HG03039 (cell line): Measurements from ENCODE around the gene DEAF1.

Source experiments
- ATAC-seq: cut with Tn5 transposase; IDR thresholded peaks from one replicate; pipeline ENCODE4 v1.9.1; 2021; ENCODE audit warnings: mild to moderate bottlenecking, moderate library complexity; ENCODE audit not compliant: unreplicated experiment

DEAF1 gene

DNA sequence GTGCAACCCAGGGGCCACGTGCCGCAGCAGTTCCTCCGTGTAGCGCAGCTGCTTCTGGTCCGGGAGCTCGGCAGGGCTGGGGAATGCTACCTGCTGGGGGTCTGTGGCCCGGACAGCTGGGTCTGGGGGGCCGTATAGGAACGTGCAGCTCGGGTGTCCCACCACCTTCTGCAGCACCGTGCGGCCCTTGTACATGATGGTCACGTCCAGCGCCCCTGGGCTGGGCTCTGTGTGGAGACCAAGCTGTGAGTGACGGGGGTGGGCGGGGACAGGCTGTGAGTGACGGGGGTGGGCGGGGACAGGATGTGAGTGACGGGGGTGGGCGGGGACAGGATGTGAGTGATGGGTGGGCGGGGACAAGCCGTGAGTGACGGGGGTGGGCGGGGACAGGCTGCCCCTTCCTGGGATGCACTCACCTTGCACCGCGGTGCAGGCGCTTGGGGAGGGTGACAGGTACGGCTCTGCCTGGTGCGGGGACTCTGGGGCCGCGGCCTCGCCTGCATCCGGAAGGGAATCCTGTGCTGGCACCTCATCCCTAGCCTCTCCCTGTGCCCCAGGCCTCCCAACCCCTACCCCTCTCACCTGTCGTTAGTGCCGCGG, 81.6 kb downstream of the DEAF1 start:
- no peak for ATAC-seq

DNA sequence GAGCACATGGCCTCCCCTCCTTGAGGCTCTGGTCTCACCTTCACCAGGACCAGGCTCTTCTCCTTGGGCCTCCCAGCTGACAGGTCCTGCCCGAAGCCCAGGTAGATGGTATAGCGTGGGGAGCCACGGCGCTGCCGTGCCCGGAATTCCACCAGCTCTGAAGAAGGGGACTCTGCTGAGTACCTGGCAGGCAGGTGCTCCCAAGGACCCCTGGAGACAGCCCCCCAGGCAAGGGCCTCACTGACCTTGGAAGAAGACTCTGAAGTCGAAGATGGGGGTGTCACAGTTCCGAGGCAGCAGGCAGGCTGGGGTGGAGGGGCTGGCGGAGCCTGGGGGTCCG, 82.1 kb downstream of the DEAF1 start:
- no peak for ATAC-seq

DNA sequence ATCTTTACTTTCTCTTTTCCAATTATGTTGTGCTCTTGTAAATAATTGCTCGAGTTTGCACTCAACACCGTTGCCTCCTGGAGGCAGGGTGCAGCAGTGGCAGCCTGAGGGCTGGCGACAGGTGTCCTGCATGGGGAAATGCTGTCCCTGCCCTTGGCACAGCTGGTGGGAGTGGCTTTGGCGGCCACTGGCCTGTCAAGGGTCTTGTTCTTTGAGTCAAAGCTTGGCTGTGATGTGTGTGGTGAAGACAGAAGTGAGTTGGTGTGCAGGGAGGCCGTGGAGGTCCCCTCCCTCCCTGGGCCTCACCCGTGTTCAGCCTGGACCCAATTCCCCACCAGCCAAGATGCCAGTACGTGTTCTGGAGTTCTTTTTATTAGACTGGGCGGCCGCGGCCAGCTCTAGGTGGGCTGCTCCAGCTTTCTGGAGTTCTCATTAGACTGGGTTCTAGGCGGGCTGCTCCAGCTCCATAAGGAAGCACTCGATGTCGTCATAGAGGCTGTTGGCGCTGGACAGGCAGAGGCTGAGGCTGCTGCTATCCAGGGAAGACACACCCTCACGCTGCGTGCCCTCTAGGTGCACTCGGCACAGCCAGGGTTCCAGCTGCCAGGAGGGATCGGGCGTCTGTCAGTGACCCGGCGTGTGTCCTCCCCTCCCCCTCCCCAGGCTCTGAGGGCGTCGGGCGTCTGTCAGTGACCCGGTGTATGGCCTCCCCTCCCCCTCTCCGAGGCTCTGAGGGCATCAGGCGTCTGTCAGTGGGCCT, 82.6 kb downstream of the DEAF1 start:
- ATAC-seq, result no peak

DNA sequence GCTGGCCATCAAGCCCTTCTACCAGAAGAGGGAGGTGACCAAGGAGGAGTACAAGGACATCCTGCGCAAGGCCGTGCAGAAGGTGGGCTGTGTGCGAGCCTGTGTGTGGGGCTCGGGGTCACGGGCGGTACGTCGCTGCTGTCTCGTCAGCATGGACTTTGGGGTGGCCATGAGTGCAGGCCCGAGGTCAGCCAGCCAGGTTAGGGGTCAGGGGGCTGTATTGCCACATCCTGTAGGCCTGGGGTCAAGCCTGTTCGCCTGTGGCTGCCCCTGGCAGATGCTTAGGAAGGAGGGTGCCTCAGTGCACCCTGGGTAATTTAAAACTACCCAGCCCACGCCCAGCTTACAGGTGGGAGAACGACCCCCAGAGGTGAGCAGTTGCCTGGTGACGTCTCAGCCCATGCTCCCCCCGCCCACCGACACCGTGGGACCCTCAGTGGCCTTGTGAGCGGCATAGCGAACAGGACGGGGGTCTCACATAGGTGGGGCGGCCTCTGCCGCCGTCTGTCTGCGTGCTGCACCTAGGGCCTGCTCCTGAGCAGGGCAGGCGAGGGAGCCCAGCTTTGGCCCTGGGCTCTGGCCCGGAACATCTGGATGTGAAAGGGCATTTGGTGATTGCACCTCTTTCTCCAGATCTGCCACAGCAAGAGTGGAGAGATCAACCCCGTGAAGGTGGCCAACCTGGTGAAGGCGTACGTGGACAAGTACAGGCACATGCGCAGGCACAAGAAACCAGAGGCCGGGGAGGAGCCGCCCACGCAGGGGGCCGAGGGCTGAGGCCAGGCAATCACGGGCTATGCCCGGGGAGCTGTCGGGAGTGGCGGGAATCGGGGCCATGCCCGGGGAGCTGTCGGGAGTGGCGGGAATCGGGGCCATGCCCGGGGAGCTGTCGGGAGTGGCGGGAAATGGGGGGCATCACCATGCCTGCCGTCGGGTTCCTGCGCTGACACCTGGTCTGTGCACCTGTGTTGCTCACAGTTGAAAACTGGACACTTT, 83.7 kb downstream of the DEAF1 start:
- no peak for ATAC-seq

DNA sequence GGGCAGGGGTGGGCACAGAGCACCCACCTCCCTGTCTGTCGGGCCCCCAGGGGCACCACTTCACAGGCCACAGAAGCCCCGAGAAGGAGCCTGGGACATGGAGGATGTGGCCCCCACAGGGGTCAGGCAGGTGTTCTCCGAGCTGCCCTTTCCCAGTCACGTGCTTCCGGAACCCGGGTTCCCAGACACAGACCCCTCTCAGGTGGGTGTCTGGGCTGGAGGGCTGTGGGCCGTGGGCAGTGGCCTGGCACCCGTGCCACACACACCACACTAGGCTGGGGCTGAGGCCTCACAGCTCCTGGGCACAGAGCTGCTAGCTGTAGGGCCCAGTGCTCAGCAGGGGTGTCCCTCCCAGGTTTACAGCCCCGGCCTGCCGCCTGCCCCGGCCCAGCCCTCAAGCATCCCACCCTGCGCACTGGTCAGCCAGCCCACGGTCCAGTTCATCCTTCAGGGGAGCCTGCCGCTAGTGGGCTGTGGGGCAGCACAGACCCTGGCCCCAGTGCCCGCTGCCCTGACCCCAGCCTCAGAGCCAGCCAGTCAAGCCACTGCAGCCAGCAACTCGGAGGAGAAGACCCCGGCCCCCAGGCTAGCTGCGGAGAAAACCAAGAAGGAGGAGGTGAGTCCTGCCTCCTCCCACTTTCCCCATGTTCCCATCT, 84.7 kb downstream of the DEAF1 start:
- no peak for ATAC-seq

DNA sequence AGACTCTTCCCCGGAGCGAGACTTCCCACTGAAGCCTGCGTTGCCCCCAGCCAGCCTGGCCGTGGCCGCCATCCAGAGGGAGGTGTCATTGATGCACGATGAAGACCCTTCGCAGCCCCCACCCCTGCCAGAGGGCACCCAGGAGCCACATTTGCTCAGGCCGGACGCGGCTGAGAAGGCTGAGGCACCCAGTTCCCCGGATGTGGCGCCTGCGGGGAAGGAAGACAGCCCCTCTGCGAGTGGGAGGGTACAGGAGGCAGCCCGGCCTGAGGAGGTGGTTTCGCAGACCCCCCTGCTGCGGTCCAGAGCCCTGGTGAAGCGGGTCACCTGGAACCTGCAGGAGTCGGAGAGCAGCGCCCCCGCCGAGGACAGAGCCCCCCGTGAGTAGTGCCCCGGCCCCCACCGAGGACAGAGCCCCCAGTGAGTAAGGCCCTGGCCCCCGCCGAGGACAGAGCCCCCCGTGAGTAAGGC, 85.6 kb downstream of the DEAF1 start:
- ATAC-seq, result no peak

DNA sequence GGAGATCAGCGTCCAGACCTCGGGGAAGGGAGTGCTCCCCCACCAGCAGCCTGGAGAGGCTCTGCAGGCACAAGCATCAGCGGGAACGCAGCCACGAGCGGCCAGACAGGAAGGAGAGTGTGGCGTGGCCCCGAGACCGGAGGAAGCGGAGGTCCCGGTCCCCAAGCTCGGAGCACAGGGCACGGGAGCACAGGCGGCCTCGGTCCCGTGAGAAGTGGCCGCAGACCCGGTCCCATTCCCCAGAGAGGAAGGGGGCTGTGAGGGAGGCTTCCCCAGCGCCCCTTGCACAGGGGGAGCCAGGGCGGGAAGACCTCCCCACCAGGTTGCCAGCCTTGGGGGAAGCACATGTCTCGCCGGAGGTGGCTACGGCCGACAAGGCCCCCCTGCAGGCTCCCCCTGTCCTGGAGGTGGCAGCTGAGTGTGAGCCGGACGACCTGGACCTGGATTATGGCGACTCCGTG, 86.2 kb downstream of the DEAF1 start:
- no peak for ATAC-seq

DNA sequence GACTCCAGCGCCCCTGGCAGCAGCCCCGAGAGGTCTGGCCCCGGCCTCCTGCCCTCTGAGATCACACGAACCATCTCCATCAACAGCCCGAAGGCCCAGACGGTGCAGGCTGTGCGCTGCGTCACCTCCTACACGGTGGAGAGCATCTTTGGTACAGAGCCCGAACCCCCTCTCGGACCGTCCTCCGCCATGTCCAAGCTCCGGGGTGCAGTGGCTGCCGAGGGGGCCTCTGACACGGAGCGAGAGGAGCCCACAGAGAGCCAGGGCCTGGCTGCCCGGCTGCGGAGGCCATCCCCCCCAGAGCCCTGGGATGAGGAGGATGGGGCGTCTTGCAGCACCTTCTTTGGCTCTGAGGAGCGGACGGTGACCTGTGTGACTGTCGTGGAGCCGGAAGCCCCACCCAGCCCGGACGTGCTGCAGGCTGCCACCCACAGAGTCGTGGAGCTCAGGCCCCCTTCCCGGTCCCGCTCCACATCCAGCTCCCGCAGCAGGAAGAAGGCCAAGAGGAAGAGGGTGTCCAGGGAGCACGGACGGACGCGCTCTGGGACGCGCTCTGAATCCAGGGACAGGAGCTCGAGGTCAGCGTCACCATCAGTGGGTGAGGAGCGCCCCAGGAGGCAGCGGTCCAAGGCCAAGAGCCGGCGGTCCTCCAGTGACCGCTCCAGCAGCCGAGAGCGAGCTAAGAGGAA, 86.9 kb downstream of the DEAF1 start:
- ATAC-seq, result no peak

DNA sequence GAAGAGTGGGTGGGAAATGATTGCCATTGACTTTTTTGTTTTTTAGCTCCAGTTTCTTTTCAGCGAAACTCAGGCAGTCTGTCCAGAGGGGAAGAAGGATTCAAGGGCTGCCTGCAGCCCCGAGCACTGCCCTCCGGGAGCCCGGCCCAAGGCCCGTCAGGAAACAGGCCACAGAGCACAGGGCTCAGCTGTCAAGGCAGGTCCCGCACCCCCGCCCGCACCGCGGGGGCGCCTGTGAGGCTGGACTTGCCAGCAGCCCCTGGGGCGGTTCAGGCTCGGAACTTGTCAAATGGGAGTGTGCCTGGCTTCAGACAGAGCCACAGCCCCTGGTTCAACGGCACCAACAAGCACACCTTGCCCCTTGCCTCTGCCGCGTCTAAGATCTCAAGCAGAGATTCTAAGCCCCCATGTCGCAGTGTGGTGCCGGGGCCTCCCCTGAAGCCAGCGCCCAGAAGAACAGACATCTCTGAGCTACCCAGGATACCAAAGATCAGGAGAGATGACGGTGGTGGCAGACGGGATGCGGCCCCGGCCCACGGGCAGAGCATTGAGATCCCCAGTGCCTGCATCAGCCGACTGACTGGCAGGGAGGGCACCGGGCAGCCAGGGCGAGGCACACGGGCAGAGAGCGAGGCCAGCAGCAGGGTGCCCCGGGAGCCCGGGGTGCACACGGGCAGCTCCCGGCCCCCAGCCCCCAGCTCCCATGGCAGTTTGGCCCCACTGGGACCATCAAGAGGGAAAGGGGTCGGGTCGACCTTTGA, 87.8 kb downstream of the DEAF1 start:
- no peak for ATAC-seq

DNA sequence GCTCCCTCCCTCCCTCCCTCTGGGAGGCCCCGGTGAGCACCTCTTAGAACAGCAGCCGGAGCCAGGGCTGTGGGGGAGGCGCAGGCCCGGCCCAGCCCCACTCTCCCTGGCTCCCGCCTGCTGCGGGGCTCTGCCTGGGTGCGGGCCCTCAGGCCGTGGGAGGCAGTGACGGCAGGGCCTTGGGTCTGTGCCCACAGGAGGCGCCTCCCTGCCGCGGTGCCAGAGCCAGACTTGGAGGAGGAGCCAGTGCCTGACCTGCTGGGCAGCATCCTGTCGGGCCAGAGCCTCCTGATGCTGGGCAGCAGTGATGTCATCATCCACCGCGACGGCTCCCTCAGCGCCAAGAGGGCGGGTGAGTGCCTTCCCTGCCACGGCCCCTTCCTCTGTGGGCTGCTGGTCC, 88.8 kb downstream of the DEAF1 start:
- no peak for ATAC-seq

DNA sequence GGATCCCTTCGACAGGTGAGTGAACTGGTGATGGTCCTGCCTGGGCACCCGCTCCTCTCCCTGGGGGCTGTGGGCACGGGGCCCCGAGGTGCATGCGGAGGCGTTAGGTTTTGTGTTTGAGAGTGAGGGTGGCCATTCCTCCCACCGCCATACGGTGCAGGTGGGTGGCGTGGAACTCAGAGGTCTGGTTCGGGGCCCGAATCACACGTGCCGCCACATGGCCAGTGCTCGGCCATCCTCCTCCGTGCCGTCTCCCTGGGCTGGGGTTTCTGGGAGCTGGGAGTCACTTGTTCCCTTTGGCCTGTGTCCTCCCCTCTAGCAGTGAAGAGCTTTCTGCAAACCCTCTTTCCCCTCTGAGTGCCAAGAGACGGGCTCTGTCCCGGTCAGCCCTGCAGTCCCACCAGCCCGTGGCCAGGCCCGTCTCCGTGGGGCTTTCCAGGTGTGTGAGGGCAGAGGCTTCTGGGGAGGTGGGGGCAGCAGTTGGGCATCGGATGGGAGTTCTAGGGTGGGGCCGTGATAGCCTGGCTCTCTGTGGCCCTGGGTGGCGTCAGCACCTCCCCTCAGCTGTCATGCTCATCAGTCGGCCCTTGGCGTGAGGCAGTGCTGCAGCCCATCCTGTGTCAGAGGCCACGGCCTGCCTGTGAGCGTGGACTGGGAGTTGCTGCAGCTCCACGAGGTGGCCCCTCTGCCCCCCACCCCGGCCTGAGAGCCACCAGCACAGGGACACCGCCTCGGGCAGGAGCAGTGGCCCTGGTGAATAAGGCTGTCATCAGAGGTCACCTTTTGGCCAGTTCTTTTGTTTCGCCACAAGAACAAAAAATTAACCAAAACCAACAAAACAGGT, 89.5 kb downstream of the DEAF1 start:
- no peak for ATAC-seq

DNA sequence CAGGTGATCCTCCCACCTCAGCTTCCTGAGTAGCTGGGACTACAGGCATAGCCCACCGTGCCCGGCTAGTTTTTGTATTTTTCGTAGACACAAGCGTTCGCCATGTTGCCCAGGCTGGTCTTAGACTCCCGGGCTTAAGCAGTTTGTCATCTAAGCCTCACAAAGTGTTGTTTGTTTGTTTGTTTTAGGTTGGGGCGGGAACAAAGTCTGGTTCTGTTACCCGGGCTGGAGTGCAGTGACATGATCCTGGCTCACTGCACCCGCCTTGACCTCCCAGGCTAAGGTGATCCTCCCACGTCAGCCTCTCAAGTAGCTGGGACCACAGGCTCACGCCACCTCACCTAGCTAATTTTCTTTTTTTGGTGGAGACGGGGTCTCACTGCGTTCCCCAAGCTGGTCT, 91.9 kb downstream of the DEAF1 start:
- ATAC-seq, result no peak

DNA sequence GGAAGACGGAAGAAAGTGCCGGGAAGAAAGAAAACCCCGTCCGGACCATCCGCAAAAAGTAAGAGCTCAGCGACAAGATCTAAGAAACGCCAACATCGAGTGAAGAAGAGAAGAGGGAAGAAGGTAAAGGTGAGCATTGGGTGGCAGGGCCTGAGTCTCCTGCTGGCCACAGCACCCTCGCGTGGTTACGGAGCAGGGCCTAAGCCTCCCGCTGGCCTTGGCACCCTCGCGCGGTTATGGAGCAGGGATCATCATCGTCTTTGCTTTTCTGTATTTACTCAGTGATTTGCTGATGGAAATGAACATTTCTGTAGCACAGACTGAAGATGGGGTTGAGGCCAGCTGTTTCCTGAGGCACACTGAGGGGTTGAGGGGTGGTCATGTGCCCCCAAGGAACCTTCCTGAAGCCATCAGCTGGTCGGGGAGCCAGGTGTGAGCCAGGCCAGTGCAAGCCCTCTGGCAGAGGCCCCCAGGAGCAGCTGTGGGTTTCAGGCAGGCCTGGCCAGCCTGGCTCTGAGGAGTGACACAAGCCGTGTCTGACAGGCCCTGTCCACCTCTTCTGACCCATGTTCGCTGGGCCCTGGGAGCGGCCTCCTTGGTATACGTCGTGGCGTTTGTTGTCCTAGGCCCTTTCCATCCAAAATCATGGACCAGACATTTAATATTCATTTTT, 93.3 kb downstream of the DEAF1 start:
- ATAC-seq, result no peak

DNA sequence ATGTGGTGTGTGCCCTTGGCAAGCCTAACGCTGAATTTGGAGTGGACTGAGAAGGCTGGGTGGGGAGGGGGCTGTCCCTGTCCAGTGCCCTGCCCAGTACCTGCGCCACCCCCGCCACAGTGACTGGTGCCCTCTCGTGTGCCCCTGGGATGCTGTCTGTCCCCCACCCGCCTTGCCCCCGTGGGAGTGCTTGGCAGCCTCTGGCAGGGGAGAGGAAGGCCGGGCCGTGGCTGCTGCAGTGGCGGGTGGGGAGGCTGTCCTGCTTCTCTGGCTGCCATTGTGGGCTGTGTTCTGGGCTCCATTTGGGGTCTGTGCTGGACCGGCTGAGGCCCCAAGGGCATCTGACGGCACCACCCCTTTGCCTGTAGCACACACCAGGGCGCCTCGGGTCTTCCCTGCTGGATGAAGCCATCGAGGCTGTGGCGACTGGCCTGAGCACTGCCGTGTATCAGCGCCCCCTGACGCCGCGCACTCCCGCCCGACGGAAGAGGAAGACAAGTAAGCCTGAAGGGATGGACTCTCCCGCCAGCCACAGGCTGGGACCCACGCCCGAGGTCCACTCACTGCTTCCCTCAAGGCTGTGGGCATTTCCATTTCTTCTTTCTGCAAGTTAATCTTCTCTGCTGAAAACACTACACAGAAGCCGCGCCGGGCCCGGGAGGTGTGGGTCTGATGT, 96.9 kb downstream of the DEAF1 start:
- no peak for ATAC-seq

DNA sequence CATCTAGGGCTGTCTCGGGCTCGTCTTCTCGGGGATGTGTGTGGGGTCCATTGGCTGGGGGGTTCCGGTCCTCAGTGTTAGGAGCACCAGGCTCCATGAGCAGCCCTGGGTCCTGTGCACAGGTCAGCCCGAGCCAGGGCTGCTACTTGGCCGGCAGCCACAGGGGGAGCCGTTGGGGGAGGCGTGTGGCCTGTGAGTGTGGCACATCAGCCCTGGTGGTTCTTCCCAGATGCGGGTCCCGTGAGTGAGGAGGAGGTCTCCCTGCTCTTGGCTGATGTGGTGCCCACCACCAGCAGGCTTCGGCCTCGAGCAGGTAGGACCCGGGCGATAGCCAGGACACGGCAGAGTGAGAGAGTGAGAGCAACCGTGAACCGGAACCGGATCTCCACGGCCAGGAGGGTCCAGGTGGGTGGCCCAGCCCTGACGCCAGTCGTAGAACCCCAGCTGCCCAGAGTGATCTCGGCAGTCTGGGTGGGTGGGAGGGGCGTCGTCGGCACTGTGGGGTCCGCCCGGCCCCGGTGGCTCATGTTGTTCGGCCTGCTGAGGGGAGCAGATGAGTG, 97.8 kb downstream of the DEAF1 start:
- no peak for ATAC-seq

DNA sequence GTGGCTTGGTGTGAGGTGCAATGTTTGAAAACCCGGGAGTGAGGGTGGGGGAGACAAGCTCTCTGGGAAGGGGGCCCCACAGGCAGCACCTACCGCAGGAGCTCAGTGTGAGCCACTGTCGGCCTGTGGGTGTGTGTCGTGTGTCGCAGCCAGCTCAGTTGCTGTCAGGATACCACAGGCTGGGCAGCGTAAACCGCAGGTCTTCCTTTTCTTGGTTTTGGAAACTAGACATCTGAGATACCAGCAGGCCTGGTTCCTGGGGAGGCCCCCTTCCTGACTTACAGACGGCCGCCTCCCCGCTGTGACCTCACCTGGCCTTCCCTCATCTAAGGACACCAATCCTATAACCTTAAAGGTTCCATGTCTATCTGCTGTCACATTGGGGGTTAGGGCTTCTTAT, 98.6 kb downstream of the DEAF1 start:
- no peak for ATAC-seq

DNA sequence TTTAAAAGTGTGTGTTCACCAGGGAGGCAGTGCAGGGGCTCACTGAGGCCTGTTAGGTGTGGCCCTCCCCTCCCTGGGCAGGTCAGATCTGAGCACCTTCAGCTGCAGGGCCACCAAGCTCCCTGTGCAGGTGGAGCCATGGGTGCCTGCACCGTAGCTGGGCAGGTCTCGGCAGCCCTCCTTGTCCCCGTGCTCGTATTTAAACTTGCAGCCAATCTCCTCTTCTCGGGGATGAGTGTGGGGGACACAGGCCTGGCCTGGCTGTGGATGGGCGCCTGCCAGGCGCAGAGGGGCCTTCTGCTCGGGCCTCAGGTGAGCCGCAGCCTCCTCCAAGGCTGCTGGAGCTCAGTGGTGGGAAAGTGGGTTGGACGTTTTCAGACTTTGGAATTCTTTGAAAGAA, 99.6 kb downstream of the DEAF1 start:
- ATAC-seq, result no peak
